Fibroblast of lung (primary cell): ENCODE measurements around the gene ADARB1.

Source experiments
- EZH2 ChIP-seq: IDR thresholded peaks from 2 replicates; pipeline ENCODE4 v1.5.1; 2012; ENCODE audit warnings: low read length, control low read depth, mild to moderate bottlenecking; ENCODE audit errors: missing control alignments
- TF ChIP-seq, protein P1 (sequence below), 2 donors: IDR thresholded peaks in 1 of 2; conservative IDR thresholded peaks in 1 of 2; 1 replicate in 1 of 2; 2 replicates in 1 of 2; pipeline ENCODE4 v1.5.1; 2011 to 2012; ENCODE audit warnings: low read length in 2 of 2, control low read depth in 1 of 2, inconsistent platforms in 1 of 2, low read depth in 1 of 2, mild to moderate bottlenecking in 1 of 2

DNA sequence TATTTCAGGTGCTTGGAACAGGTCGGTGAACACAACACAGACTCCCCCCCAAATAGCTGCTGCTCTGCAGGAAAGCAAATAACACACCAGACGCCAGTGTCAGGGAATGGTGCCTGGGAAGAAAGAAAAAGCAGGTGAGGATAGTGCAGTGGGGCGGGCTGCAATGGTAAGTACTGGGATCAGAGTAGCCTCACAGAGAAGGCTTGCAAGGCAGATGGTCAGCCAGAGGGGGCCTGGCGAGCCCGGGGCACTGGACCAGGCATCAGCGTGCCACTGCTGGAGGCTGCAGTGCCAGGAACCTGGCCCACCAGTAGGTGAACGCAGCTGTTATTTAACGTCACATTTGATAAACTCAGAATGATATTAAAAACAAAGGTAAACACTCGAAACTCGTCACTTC lies 153.4 kb downstream of the ADARB1 start:
- TF ChIP-seq, protein P1, sequence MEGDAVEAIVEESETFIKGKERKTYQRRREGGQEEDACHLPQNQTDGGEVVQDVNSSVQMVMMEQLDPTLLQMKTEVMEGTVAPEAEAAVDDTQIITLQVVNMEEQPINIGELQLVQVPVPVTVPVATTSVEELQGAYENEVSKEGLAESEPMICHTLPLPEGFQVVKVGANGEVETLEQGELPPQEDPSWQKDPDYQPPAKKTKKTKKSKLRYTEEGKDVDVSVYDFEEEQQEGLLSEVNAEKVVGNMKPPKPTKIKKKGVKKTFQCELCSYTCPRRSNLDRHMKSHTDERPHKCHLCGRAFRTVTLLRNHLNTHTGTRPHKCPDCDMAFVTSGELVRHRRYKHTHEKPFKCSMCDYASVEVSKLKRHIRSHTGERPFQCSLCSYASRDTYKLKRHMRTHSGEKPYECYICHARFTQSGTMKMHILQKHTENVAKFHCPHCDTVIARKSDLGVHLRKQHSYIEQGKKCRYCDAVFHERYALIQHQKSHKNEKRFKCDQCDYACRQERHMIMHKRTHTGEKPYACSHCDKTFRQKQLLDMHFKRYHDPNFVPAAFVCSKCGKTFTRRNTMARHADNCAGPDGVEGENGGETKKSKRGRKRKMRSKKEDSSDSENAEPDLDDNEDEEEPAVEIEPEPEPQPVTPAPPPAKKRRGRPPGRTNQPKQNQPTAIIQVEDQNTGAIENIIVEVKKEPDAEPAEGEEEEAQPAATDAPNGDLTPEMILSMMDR (conservative IDR thresholded peaks at IDR 0.05 in 1 of 2, IDR thresholded peaks at IDR 0.05 in 1 of 2; ENCODE audit: low read depth in 1 of 2, low read length in 2 of 2): no peak
- no peak for TF ChIP-seq EZH2
